ENCODE measurements around the gene ZFYVE9. TPM values are rescaled to one million over a fixed set of nuclear protein-coding genes. Genes with fewer than 3 reads are reported as not detected.
"Not testable (repeated sequence)": the region's sequence is repeated elsewhere in the genome, so short reads cannot be mapped to it uniquely, and the experiment has no call there.

Gene ZFYVE9
- total RNA-seq, 4 donors from 2014 or later, result 25.6 to 95.0 (median 48.3) TPM

GRCh38 chr1:52204696-52205095 is 62.8 kb downstream of the ZFYVE9 start:
- H3K27me3 ChIP-seq, result no peaks in the 10 kb centered on the region
- H3K4me1 ChIP-seq, result no peaks in the 10 kb centered on the region
- H3K36me3 ChIP-seq, result no peaks in the 10 kb centered on the region
- no peak overlapping the region for H3K27ac ChIP-seq
- DNase-seq, result no peak
- intact Hi-C loops (cut with DNase I; ENCODE audit: low total_unique reads), result no loop called here
- H3K9me3 ChIP-seq, result peaks cover 0 to 6% of the 10 kb centered on the region in 2 donors
- no peak overlapping the region for H3K4me3 ChIP-seq
- TF ChIP-seq CTCF (IDR thresholded peaks at IDR 0.05) (no peak), POLR2A (IDR thresholded peaks at IDR 0.05) (no peak)

DNA sequence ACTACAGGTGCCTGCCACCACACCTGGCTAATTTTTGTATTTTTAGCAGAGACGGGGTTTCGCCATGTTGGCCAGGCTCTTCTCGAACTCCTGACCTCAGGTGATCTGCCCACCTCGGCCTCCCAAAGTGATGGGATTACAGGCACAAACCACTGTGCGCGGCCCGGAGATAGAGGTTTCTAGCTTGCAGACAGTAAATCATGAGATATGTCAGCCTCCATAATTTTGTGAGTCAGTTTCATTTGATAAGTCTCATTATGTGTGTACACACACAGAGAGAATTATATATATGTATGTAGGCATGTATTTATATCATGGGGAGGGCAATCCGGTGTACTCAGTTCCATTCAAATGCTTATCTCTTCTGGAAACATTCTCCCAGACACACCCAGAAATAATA is 64.8 kb downstream of the ZFYVE9 start:
- H3K9me3 ChIP-seq; H3K4me3 ChIP-seq; DNase-seq; H3K4me1 ChIP-seq; H3K36me3 ChIP-seq; H3K27me3 ChIP-seq; intact Hi-C loops (cut with DNase I; ENCODE audit: low total_unique reads); H3K27ac ChIP-seq: not testable (repeated sequence)

DNA sequence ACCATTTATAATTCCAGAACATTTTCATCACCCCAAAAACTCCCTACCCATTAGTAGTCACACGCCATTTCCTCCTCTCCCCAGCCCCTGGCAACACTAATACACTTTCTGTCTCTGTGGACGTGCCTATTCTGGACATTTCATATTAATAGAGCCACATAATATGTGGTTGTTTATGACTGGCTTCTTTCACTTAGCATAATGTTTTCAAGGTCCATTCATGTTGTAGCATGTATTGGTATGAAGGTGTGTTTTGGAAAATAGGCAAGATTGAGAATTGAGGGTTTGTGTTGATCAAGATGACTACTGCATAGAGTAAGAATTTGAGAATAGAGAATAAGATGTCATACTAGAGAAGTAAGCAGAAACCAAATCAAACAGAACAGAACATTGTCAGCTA is 67.5 kb downstream of the ZFYVE9 start:
- Histone ChIP-seq H3K4me1 (no peaks in the 10 kb centered on the region), H3K27me3 (no peaks in the 10 kb centered on the region), H3K27ac (no peak overlapping the region), H3K9me3 (no peaks in the 10 kb centered on the region), H3K36me3 (no peaks in the 10 kb centered on the region), H3K4me3 (no peak overlapping the region)
- DNase-seq, result no peak
- no peak for TF ChIP-seq POLR2A (IDR thresholded peaks at IDR 0.05)
- no peak for TF ChIP-seq CTCF (IDR thresholded peaks at IDR 0.05)
- intact Hi-C loops (cut with DNase I; ENCODE audit: low total_unique reads), result no loop called here

GRCh38 chr1:52210044-52210443 is 68.2 kb downstream of the ZFYVE9 start:
- Histone ChIP-seq H3K9me3 (no peaks in the 10 kb centered on the region), H3K4me3 (no peak overlapping the region), H3K27me3 (no peaks in the 10 kb centered on the region), H3K36me3 (no peaks in the 10 kb centered on the region), H3K27ac (no peak overlapping the region), H3K4me1 (no peaks in the 10 kb centered on the region)
- no peak for TF ChIP-seq CTCF (IDR thresholded peaks at IDR 0.05)
- no peak for TF ChIP-seq POLR2A (IDR thresholded peaks at IDR 0.05)
- DNase-seq, result no peak
- intact Hi-C loops (cut with DNase I; ENCODE audit: low total_unique reads), result no loop called here

- Histone ChIP-seq H3K4me3 (no peak overlapping the region), H3K4me1 (no peaks in the 10 kb centered on the region), H3K27me3 (no peaks in the 10 kb centered on the region), H3K9me3 (peaks cover 0 to 9% of the 10 kb centered on the region in 2 donors), H3K36me3 (peaks cover 0 to 4% of the 10 kb centered on the region in 2 donors), H3K27ac (no peak overlapping the region)
- DNase-seq, result no peak
- no peak for TF ChIP-seq POLR2A (IDR thresholded peaks at IDR 0.05)
- TF ChIP-seq CTCF (IDR thresholded peaks at IDR 0.05), result no peak
- intact Hi-C loops (cut with DNase I; ENCODE audit: low total_unique reads), result no loop called here
Observed at GRCh38 chr1:52216907-52217458, 75.1 kb downstream of the ZFYVE9 start.

- Histone ChIP-seq H3K9me3 (peaks cover 0 to 19% of the 10 kb centered on the region in 2 donors), H3K36me3 (no peaks in the 10 kb centered on the region), H3K4me1 (no peaks in the 10 kb centered on the region), H3K27ac (no peak overlapping the region), H3K27me3 (no peaks in the 10 kb centered on the region), H3K4me3 (no peak overlapping the region)
- no peak for DNase-seq
- no peak for TF ChIP-seq CTCF (IDR thresholded peaks at IDR 0.05)
- no peak for TF ChIP-seq POLR2A (IDR thresholded peaks at IDR 0.05)
- intact Hi-C loops (cut with DNase I; ENCODE audit: low total_unique reads), result no loop called here
Observed at GRCh38 chr1:52225174-52225573, 83.3 kb downstream of the ZFYVE9 start.
